ENCODE data around the gene CHD2. TPM values are rescaled to one million over a fixed set of nuclear protein-coding genes. Genes with fewer than 3 reads are reported as not detected.

The CHD2 gene
- total RNA-seq, 1 donor from 2014 or later, result 100 TPM

- H3K4me1 ChIP-seq, result no peaks in the 10 kb centered on the region
- no peaks in the 10 kb centered on the region for H3K27me3 ChIP-seq
- intact Hi-C loops (cut with DNase I), result loop anchor here (10.0 kb wide), 1 partner anchor 65 kb away; no protein-coding TSS in a partner anchor
- DNase-seq (ENCODE audit: extremely low spot score in 2 of 2), result no peak
- peaks cover 6 to 97% of the 10 kb centered on the region in 2 donors for H3K36me3 ChIP-seq
- TF ChIP-seq CTCF (IDR thresholded peaks at IDR 0.05) (no peak), POLR2AphosphoS5 (IDR thresholded peaks at IDR 0.05; ENCODE audit: insufficient read depth in 1 of 2, low read depth in 1 of 2) (no peak), POLR2A (IDR thresholded peaks at IDR 0.05) (no peak)
- H3K9me3 ChIP-seq, result peaks cover 20% of the 10 kb centered on the region
- H3K27ac ChIP-seq, result no peak overlapping the region
- no peak overlapping the region for H3K4me3 ChIP-seq
Observed at GRCh38 chr15:92949604-92950249, 49.6 kb downstream of the CHD2 start.

- Histone ChIP-seq H3K27me3 (no peaks in the 10 kb centered on the region), H3K4me1 (no peaks in the 10 kb centered on the region), H3K36me3 (peaks cover 0 to 98% of the 10 kb centered on the region in 2 donors), H3K9me3 (peaks cover 20% of the 10 kb centered on the region), H3K4me3 (no peak overlapping the region), H3K27ac (no peak overlapping the region)
- TF ChIP-seq POLR2A (IDR thresholded peaks at IDR 0.05), result no peak
- TF ChIP-seq POLR2AphosphoS5 (IDR thresholded peaks at IDR 0.05; ENCODE audit: insufficient read depth in 1 of 2, low read depth in 1 of 2), result no peak
- no peak for TF ChIP-seq CTCF (IDR thresholded peaks at IDR 0.05)
- no peak for DNase-seq (ENCODE audit: extremely low spot score in 2 of 2)
- intact Hi-C loops (cut with DNase I), result loop anchor here (10.0 kb wide), 1 partner anchor 63 kb away; no protein-coding TSS in a partner anchor
Observed at GRCh38 chr15:92951800-92952457, 51.8 kb downstream of the CHD2 start.

- no peak for DNase-seq (ENCODE audit: extremely low spot score in 2 of 2)
- Histone ChIP-seq H3K4me3 (no peak overlapping the region), H3K27ac (no peak overlapping the region), H3K9me3 (peaks cover 20% of the 10 kb centered on the region), H3K4me1 (no peaks in the 10 kb centered on the region), H3K36me3 (peaks cover 0 to 98% of the 10 kb centered on the region in 2 donors), H3K27me3 (no peaks in the 10 kb centered on the region)
- TF ChIP-seq POLR2A (IDR thresholded peaks at IDR 0.05), result no peak
- no peak for TF ChIP-seq CTCF (IDR thresholded peaks at IDR 0.05)
- TF ChIP-seq POLR2AphosphoS5 (IDR thresholded peaks at IDR 0.05; ENCODE audit: insufficient read depth in 1 of 2, low read depth in 1 of 2), result no peak
- intact Hi-C loops (cut with DNase I), result loop anchor here (10.0 kb wide), 1 partner anchor 62 kb away; no protein-coding TSS in a partner anchor
Observed at GRCh38 chr15:92952458-92952850, 52.3 kb downstream of the CHD2 start.

GRCh38 chr15:92953566-92953965 is 53.4 kb downstream of the CHD2 start:
- H3K4me1 ChIP-seq, result no peaks in the 10 kb centered on the region
- no peak overlapping the region for H3K27ac ChIP-seq
- DNase-seq (ENCODE audit: extremely low spot score in 2 of 2), result no peak
- peaks cover 0 to 95% of the 10 kb centered on the region in 2 donors for H3K36me3 ChIP-seq
- intact Hi-C loops (cut with DNase I), result loop anchor here (10.0 kb wide), 1 partner anchor 61 kb away; no protein-coding TSS in a partner anchor
- no peaks in the 10 kb centered on the region for H3K27me3 ChIP-seq
- no peak overlapping the region for H3K4me3 ChIP-seq
- TF ChIP-seq POLR2AphosphoS5 (IDR thresholded peaks at IDR 0.05; ENCODE audit: insufficient read depth in 1 of 2, low read depth in 1 of 2), result no peak
- no peak for TF ChIP-seq CTCF (IDR thresholded peaks at IDR 0.05)
- TF ChIP-seq POLR2A (IDR thresholded peaks at IDR 0.05), result no peak
- peaks cover 18% of the 10 kb centered on the region for H3K9me3 ChIP-seq

DNA sequence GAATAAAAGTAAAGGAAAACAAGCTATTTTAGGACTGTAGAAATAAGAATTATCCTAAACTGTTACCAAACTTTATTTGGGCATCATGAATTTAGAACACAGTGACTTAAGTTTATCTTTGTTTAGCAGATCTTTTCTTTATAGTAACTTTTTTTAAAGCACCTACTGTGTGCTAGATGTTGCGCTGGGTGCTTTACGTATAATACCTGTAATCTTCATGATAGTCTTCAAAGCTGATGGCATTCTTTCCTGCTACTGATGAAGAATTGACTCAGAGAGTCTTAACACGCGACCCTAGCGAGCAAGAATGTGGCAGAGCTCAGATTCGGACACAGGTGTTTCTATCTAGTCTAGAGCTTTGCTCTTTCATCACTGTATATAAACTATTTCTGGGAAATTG is 53.9 kb downstream of the CHD2 start:
- DNase-seq (ENCODE audit: extremely low spot score in 2 of 2), result no peak
- H3K9me3 ChIP-seq, result peaks cover 14% of the 10 kb centered on the region
- intact Hi-C loops (cut with DNase I), result loop anchor here (10.0 kb wide), 1 partner anchor 61 kb away; no protein-coding TSS in a partner anchor
- H3K4me3 ChIP-seq, result no peak overlapping the region
- H3K4me1 ChIP-seq, result no peaks in the 10 kb centered on the region
- H3K27ac ChIP-seq, result no peak overlapping the region
- no peaks in the 10 kb centered on the region for H3K27me3 ChIP-seq
- no peak for TF ChIP-seq CTCF (IDR thresholded peaks at IDR 0.05)
- TF ChIP-seq POLR2A (IDR thresholded peaks at IDR 0.05), result no peak
- TF ChIP-seq POLR2AphosphoS5 (IDR thresholded peaks at IDR 0.05; ENCODE audit: insufficient read depth in 1 of 2, low read depth in 1 of 2), result no peak
- H3K36me3 ChIP-seq, result peaks cover 0 to 94% of the 10 kb centered on the region in 2 donors
